Mammary microvascular endothelial cell (primary cell): ENCODE results near the gene BECN2. TPM values are rescaled to one million over a fixed set of nuclear protein-coding genes. Genes with fewer than 3 reads are reported as not detected.

Experiments used
- total RNA-seq: library from RNA; depleted of rRNA; stranded (reverse); fragments of >200 nt; gene quantifications from 2 replicates; pipeline ENCODE4 v1.2.3, GENCODE V29; 2015

BECN2 gene
- total RNA-seq = not detected in 2 replicates

DNA sequence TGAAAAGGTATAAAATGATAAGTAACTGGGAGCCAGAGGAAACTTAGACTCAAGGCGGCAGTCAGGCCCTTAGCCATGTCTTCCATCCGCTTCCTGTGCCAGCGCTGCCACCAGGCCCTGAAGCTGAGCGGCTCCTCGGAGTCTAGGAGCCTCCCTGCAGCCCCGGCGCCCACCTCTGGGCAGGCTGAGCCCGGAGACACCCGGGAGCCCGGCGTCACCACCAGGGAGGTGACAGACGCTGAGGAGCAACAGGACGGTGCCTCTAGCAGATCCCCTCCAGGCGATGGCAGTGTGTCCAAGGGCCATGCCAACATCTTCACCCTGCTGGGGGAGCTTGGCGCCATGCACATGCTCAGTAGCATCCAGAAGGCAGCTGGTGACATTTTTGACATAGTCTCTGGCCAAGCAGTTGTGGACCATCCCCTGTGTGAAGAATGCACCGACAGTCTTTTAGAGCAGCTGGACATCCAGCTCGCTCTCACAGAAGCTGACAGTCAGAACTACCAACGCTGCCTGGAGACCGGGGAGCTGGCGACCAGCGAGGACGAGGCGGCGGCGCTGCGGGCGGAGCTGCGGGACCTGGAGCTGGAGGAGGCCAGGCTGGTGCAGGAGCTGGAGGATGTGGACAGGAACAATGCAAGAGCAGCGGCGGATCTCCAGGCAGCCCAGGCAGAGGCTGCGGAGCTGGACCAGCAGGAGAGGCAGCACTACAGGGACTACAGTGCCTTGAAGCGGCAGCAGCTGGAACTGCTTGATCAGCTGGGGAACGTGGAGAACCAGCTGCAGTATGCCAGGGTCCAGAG is at the start of gene BECN2:
BECN2 (plus strand) TSS at position 76 of the 803 bp plus-strand sequence; CDS start at position 76, 0 bp downstream.

DNA sequence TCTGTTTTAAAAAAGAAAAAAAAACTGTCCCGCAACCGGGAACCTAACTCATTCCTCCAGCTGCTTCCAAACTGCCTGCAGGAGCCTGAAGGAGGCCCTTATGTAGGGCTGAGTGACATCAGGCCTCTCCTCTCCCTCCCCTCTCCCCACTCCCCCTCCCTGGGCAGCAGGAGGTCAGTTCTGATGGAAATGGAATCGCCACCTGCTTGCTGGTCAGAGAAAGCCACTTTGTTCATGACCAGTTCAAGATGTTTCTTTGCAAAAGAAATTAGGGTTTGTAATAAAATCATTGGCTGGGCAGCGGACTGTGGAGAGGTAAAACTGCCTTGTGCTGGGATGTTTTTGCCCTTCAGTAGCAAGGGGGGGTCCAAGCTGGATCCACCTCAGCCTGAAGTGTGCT is 41.5 kb downstream of the BECN2 start, which contains the start of gene MAP1LC3C:
MAP1LC3C (minus strand) TSS at position 73 of the 400 bp plus-strand sequence. CDS start 90 bp downstream, outside the sequence.

Other genes with a start within 250 kb of the BECN2 start
- 13.9 and 14.2 TPM in 2 replicates for gene EXO1, start 109.6 kb upstream of the BECN2 start, total RNA-seq
- gene MAP1LC3C, start 41.3 kb downstream of the BECN2 start, total RNA-seq = not detected in 2 replicates